ENCODE data around the gene PCDHGB3.

The PCDHGB3 gene

DNA sequence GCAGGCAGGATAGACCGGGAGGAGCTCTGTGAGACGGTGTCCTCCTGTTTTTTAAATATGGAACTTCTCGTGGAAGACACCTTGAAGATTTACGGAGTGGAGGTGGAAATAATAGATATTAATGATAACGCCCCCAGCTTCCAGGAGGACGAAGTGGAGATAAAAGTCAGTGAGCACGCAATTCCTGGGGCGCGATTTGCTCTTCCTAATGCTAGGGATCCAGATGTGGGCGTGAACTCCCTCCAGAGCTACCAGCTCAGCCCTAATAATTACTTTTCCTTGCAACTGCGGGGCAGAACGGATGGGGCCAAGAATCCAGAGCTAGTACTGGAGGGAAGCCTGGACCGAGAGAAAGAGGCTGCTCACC, 51.4 kb downstream of the PCDHGB3 start:
- no peak for DNase-seq
